Natural killer cell (primary cell): ENCODE measurements around the gene MDFI. TPM values are rescaled to one million over a fixed set of nuclear protein-coding genes. Genes with fewer than 3 reads are reported as not detected.

ENCODE experiments used
- ATAC-seq, 3 donors: fragments of 150-1000 bp in 2 of 3; fragments of 200-7000 bp in 1 of 3; cut with Tn5 transposase; 1 replicate in 1 of 3; 2 replicates in 2 of 3; pipeline ENCODE4 v1.10.0; 2021; ENCODE audit warnings: mild to moderate bottlenecking in 2 of 3, moderate library complexity in 2 of 3
- DNase-seq, 2 donors: peaks; one replicate each; pipeline versions ENCODE4 v3.0.0 to v3.0.0-alpha.2; 2013 to 2021; ENCODE audit warnings: mixed read lengths in 1 of 2
- H3K27ac ChIP-seq: one replicate; pipeline ENCODE4 v1.5.1; 2013; ENCODE audit warnings: mild to moderate bottlenecking, low read length
- H3K27me3 ChIP-seq: one replicate; pipeline ENCODE4 v1.6.1; 2013; ENCODE audit warnings: low read length; ENCODE audit not compliant: control insufficient read depth, insufficient read depth
- H3K36me3 ChIP-seq: one replicate; pipeline ENCODE4 v1.6.1; 2013; ENCODE audit warnings: low read length; ENCODE audit not compliant: control insufficient read depth, insufficient read depth
- H3K4me1 ChIP-seq: one replicate; pipeline ENCODE4 v1.6.1; 2013; ENCODE audit warnings: low read length; ENCODE audit not compliant: control insufficient read depth, insufficient read depth
- H3K4me3 ChIP-seq: one replicate; pipeline ENCODE4 v1.5.1; 2013; ENCODE audit warnings: low read length
- H3K9me3 ChIP-seq: one replicate; pipeline ENCODE4 v1.6.1; 2013; ENCODE audit warnings: low read length; ENCODE audit not compliant: control insufficient read depth, insufficient read depth
- H3K27ac Mint-ChIP-seq, 2 donors: one replicate each; pipeline ENCODE4 v1.8.0; 2022; ENCODE audit warnings: mild to moderate bottlenecking in 2 of 2, mixed read lengths in 2 of 2, moderate library complexity in 1 of 2
- H3K27me3 Mint-ChIP-seq, 2 donors: one replicate each; pipeline ENCODE4 v1.8.0; 2022; ENCODE audit warnings: low read depth in 2 of 2, mixed read lengths in 2 of 2
- H3K36me3 Mint-ChIP-seq: one replicate; pipeline ENCODE4 v1.8.0; 2022; ENCODE audit warnings: mixed read lengths
- H3K4me1 Mint-ChIP-seq, 2 donors: one replicate each; pipeline ENCODE4 v1.8.0; 2022; ENCODE audit warnings: mixed read lengths in 2 of 2
- H3K4me3 Mint-ChIP-seq: one replicate; pipeline ENCODE4 v1.8.0; 2022; ENCODE audit warnings: mild to moderate bottlenecking, moderate library complexity, mixed read lengths
- H3K9me3 Mint-ChIP-seq, 2 donors: one replicate each; pipeline ENCODE4 v1.8.0; 2022; ENCODE audit warnings: mixed read lengths in 2 of 2
- WGBS: methylation state at CpG from one replicate; pipeline ENCODE4 v1.1.7; 2013; ENCODE audit warnings: missing lambda C conversion rate; ENCODE audit not compliant: insufficient coverage; 5-methylcytosine and 5-hydroxymethylcytosine counted together
- intact Hi-C: fragments of 100-400 bp; cut with micrococcal nuclease; formaldehyde crosslinking; loops from one replicate; pipeline ENCODE4 v1.14.2; 2022
- total RNA-seq, 4 donors: library from RNA; stranded (reverse); fragments of 120-200 nt in 1 of 4; gene quantifications; one replicate each; pipeline versions ENCODE4 v1.2.3 to v1.2.4, GENCODE V29; 2013 to 2022
- TF ChIP-seq, protein P1 (sequence below): fragments of 200-600 bp; IDR thresholded peaks from one replicate; pipeline ENCODE4 v1.8.0; 2022; ENCODE audit warnings: antibody characterized with exemption

MDFI gene
- total RNA-seq, 3 donors from 2014 or later (not counting 1 experiment from before 2014, with no cell fraction given) = not detected

DNA sequence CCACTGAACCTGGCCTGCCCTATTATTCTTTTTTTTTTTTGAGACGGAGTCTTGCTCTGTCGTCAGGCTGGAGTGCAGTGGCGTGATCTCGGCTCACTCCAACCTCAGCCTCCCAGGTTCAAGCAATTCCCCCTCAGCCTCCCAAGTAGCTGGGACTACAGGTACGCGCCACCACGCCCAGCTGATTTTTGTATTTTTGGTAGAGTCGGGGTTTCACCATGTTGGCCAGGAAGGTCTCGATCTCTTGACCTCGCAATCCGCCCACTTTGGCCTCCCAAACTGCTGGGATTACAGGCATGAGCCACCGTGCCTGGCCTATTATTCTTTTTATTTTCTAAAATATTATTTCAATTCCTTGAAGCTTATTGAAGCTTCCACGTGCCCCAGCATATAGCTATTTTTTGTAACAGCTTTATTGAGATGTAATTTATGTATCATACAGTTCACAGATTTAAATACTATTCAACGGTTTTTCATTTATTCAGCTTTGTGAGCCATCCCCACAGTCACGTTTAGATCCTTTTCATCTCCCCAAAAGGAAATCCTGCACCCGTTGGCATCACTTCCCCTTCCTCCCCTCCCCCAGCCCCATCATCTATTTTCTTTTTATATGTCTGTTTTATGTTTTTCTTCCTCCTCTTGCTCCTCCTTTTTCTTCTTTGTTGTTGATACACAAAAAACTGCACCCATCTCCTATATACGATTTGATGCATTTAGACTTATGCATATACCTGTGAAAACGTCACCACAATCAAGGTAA, 13.5 kb upstream of the MDFI start:
- no peak overlapping the region for H3K4me3 Mint-ChIP-seq
- DNase-seq = no peak

DNA sequence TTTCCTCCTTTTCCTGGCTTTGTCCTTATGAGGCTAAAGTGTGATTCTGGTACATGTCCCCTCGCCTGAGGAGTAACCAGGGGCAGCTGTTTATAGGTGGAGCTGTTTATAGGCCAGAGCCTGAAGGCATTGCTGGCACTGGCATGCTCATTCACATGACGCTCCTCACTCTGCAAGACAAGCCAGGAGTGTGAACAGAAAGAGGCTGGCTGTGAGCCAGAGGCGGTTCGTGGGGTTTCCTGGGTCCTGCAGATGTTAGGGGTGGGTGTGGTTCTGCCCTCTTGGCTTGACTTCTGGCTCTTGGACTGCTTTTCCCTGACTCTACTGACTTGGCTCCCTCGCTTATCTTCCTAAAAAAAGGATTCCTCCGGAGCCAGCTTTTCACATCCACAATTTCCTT, 12.8 kb upstream of the MDFI start:
- Mint-ChIP-seq H3K9me3 (peaks cover 0 to 3% of the 10 kb centered on the region in 2 donors), H3K27ac (no peak overlapping the region), H3K36me3 (no peaks in the 10 kb centered on the region), H3K27me3 (peaks cover 25 to 35% of the 10 kb centered on the region in 2 donors), H3K4me1 (peaks cover 6 to 10% of the 10 kb centered on the region in 2 donors), H3K4me3 (no peak overlapping the region)
- TF ChIP-seq, protein P1, sequence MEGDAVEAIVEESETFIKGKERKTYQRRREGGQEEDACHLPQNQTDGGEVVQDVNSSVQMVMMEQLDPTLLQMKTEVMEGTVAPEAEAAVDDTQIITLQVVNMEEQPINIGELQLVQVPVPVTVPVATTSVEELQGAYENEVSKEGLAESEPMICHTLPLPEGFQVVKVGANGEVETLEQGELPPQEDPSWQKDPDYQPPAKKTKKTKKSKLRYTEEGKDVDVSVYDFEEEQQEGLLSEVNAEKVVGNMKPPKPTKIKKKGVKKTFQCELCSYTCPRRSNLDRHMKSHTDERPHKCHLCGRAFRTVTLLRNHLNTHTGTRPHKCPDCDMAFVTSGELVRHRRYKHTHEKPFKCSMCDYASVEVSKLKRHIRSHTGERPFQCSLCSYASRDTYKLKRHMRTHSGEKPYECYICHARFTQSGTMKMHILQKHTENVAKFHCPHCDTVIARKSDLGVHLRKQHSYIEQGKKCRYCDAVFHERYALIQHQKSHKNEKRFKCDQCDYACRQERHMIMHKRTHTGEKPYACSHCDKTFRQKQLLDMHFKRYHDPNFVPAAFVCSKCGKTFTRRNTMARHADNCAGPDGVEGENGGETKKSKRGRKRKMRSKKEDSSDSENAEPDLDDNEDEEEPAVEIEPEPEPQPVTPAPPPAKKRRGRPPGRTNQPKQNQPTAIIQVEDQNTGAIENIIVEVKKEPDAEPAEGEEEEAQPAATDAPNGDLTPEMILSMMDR = no peak
- DNase-seq = peak in 1 of 2 donors; percentile 36
- ATAC-seq = peak; percentile 34 to 65 (median 48)
- H3K4me3 ChIP-seq = no peak overlapping the region
- no peaks in the 10 kb centered on the region for H3K36me3 ChIP-seq
- intact Hi-C loops = no loop called here
- 43% methylated on average over 6 of the region's 6 CpGs for WGBS
- no peaks in the 10 kb centered on the region for H3K9me3 ChIP-seq
- H3K27me3 ChIP-seq = no peaks in the 10 kb centered on the region
- no peak overlapping the region for H3K27ac ChIP-seq
- peaks cover 5% of the 10 kb centered on the region for H3K4me1 ChIP-seq

More for the DNA sequence above, 13.5 kb upstream of the MDFI start:
- no peaks in the 10 kb centered on the region for H3K36me3 ChIP-seq
- no peak for ATAC-seq
- H3K27me3 ChIP-seq = no peaks in the 10 kb centered on the region
- intact Hi-C loops = no loop called here
- H3K36me3 Mint-ChIP-seq = no peaks in the 10 kb centered on the region
- H3K4me3 ChIP-seq = no peak overlapping the region
- H3K4me1 Mint-ChIP-seq = peaks cover 6 to 10% of the 10 kb centered on the region in 2 donors
- H3K4me1 ChIP-seq = peaks cover 5% of the 10 kb centered on the region
- TF ChIP-seq, protein P1 = no peak
- H3K27ac Mint-ChIP-seq = no peak overlapping the region
- WGBS = 73% methylated on average over 16 of the region's 18 CpGs
- H3K27me3 Mint-ChIP-seq = peaks cover 27 to 39% of the 10 kb centered on the region in 2 donors
- H3K27ac ChIP-seq = no peak overlapping the region
- peaks cover 0 to 3% of the 10 kb centered on the region in 2 donors for H3K9me3 Mint-ChIP-seq
- H3K9me3 ChIP-seq = no peaks in the 10 kb centered on the region

DNA sequence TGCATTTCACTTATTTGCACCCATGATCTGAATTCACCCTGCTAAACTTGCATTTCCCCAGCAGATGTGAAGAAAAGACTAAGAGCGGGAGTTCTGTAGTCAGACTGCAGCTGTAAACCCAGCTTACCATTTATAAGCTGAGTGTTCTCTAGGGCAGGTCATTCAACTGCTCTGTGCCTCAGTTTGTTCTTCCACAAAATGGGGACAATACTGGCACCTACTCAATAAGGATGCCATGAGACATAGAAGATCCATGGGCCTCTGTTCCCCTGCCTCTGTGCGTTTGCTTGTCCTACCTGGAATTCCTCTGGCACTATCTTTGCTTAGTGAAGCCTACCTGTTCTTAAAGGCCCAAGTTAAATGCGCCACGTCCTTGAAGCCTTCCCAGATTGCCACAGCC, 12.2 kb upstream of the MDFI start:
- no peak overlapping the region for H3K4me3 Mint-ChIP-seq

More for the DNA sequence above, 12.2 kb upstream of the MDFI start:
- no peaks in the 10 kb centered on the region for H3K27me3 ChIP-seq
- H3K4me1 ChIP-seq = peaks cover 5% of the 10 kb centered on the region
- peaks cover 28 to 31% of the 10 kb centered on the region in 2 donors for H3K27me3 Mint-ChIP-seq
- peaks cover 0 to 3% of the 10 kb centered on the region in 2 donors for H3K9me3 Mint-ChIP-seq
- H3K36me3 Mint-ChIP-seq = no peaks in the 10 kb centered on the region
- 92% methylated on average over 4 of the region's 4 CpGs for WGBS
- no peak overlapping the region for H3K4me3 ChIP-seq
- H3K27ac Mint-ChIP-seq = no peak overlapping the region
- H3K4me1 Mint-ChIP-seq = peaks cover 6 to 10% of the 10 kb centered on the region in 2 donors
- TF ChIP-seq, protein P1 = no peak
- intact Hi-C loops = no loop called here
- DNase-seq (no peak), ATAC-seq (no peak)
- H3K9me3 ChIP-seq = no peaks in the 10 kb centered on the region
- no peak overlapping the region for H3K27ac ChIP-seq
- no peaks in the 10 kb centered on the region for H3K36me3 ChIP-seq
